NCI-H2107 (cell line): ENCODE results near the gene ATP13A3.
"Not testable (repeated sequence)": the region's sequence is repeated elsewhere in the genome, so short reads cannot be mapped to it uniquely, and the experiment has no call there.

Experiments
- DNase-seq: peaks from one replicate; lab custom pipeline; 2025; lab: John Stamatoyannopoulos, UW

Gene ATP13A3

DNA sequence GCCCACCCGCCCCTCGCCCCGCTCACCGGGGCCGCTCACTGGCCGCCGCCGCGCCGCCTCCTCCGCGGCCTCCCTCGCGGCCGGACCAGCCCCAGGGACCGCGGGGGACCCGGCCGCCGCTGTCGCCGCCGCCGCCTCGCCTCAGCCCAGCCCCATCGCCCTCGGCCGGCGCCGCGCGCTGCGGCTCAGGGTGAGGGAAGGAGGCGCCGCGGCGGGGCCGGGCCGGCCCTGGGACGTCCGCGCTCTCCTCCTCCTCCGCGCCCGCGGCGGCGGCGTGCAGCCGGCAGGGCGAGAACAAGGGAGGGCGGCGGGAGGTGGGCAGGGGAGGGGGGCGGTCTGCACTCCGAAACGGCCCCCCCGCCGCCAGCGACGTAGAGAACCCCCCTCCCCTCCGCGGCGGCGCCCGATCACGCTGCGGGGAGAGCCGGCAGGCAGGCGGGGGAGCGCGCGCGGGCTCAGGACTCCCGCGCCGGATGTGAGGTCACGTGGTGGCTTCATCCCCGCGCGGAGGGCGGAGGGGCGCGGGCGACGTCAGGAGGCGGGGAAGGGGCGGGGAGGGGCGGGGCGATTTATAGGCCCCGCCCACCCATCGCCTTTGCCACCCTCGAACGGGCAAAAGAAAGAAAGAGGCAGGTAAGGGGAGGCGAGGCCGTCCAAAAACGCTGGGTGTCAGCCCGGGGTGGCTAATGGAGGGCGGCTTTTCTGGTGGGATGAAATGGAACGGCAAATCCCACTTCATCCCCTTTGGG is at the start of gene ATP13A3:
ATP13A3 (minus strand) TSS at position 463 of the 749 bp plus-strand sequence. CDS start 24,812 bp downstream, outside the sequence.
- DNase-seq, result peak; percentile 98

GRCh38 chr3:194535199-194535598 is 48.4 kb upstream of the ATP13A3 start:
- DNase-seq, result not testable (repeated sequence)

- no peak for DNase-seq
These were observed 47.4 kb upstream of the ATP13A3 start for GRCh38 chr3:194534243-194534642.

DNA sequence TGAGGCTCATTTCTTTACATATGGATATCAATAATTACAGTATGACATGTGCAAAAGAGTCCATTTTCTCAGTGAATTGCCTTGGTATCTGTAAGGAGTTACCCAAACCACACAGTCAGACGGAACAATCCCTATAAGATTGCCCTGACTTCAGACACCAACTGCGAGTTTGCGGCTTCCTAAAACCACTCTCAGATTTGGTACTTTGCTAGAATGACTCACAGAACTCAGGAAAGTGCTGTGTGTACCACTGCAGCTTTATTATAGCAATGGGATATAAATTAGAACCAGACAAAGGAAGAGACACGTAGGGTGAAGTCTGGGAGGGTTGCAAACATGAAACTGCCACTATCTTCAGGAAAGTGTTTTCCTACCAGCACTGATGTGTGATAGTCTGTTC is 45.8 kb upstream of the ATP13A3 start:
- no peak for DNase-seq

DNA sequence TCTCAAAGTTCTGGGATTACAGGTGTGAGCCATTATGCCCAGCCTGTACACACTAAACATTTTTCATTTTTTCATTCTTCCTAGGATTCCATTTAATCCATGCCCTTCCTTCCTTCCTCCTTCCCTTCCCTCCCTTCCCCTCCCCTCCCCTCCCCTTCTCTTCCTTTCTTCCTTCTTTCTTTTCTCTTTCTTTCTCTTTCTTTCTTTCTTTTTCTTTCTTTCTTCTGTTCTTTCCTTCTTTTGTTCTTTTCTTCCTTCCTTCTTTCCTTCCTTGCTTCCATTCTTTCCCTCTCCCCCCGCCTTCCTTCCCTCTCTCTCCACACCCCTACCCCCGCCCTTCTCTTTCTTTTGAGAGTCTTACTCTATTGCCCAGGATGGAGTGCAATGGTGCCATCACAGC is 40.9 kb upstream of the ATP13A3 start:
- no peak for DNase-seq

- DNase-seq, result no peak
These were observed 39.4 kb upstream of the ATP13A3 start for GRCh38 chr3:194526164-194526563.

- DNase-seq, result no peak
These were observed 35.8 kb upstream of the ATP13A3 start for GRCh38 chr3:194522579-194523046.

DNA sequence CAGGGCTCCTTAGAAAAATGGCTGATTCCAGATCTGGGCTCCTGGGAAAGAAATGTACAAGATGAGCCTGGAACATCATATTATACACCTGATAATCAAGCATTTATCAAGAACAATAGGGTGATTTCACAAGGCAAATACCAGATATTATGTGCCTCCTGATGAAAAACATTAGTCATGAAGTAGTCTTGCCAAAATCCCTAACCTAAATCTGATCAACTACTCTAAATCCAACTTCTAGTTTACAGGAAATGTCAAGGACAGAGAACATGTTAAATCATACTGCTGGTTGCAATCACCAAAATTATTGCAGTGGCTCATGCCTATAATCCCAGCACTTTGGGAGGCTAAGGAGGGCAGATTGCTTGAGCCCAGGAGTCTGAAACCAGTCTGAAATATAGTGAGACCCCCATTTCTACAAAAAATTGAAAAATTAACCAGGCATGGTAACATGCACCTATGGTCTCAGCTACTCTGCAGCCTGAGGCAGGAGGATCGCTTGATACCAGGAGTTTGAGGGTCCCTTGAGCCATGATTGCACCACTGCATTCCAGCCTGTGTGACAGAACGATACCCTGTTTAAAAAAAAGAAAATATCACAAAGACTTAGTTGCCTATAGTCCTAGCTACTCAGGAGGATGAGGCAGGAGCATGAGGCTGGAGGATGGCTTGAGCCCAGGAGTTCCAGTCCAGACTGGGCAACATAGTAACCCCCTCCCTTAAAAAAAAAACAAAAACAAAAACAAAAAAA is 34.9 kb upstream of the ATP13A3 start:
- no peak for DNase-seq

- DNase-seq, result not testable (repeated sequence)
These were observed 33.9 kb upstream of the ATP13A3 start for GRCh38 chr3:194520682-194521162.

- DNase-seq, result not testable (repeated sequence)
These were observed 33.4 kb upstream of the ATP13A3 start for GRCh38 chr3:194520201-194520600.

DNA sequence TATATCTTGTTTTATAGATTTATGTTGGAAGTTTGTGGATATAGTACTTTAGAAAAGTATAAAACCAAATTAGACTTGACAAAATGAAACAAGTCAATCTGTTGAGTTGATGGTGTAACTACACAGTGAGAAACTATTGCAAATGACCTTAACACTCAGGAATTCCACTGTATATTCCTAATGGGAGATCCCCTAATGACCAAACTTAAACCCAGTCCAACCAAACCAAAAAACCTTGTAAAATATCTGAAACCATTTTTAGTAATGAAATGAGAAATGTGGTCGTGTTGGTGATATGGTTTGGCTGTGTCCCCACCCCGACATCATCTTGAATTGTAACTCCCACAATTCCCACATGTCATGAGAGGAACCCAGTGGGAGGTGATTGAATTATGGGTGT is 31.9 kb upstream of the ATP13A3 start:
- no peak for DNase-seq

- no peak for DNase-seq
These were observed 30.5 kb upstream of the ATP13A3 start for GRCh38 chr3:194517333-194517732.

GRCh38 chr3:194514626-194515025 is 27.8 kb upstream of the ATP13A3 start:
- no peak for DNase-seq

GRCh38 chr3:194512895-194513601 is 26.2 kb upstream of the ATP13A3 start:
- DNase-seq, result peak; percentile 92

DNA sequence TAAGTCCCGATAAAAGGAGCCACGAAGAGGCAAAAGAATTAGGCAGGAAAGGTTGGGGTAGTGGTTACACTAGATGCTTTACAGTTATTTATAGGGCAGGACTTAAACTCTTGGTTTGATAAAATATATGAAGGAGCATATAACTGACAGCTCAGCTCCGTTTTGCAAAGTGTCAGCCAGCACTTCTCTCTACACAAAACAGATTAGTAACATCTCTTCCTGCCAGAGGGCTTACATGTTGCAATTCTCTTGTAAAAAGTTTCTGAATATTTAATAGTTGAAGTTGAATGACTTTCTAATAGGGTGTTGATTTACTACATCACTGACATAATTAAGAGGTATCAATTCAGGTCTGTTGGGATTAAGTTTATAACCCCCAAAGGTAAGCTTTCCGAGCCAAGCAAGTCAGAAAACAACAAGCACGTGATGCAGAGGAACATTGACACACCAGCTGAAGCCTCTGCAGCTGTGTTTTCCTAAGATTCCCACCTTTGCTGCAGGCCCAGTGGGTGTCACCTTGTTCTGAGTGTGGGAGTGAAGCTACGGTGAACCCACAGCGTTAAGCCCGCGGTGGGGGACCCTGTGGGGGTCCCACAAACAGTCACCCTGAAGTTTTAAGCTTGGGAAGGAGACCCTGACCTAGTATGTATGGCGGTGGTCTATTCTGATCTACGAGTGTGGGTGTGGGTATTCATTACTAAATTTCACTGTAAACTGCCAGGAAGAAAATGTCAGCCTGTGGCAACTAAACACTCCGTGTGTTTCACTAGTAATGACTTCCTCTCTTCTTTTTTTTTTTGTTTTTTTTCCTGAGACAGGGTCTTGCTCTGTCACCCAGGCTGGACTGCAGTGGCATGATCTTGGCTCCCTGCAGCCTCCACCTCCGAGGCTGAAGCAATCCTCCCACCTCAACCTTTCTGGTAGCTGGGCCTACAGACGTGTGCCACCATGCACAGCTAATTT is 22.0 kb upstream of the ATP13A3 start:
- no peak for DNase-seq

DNA sequence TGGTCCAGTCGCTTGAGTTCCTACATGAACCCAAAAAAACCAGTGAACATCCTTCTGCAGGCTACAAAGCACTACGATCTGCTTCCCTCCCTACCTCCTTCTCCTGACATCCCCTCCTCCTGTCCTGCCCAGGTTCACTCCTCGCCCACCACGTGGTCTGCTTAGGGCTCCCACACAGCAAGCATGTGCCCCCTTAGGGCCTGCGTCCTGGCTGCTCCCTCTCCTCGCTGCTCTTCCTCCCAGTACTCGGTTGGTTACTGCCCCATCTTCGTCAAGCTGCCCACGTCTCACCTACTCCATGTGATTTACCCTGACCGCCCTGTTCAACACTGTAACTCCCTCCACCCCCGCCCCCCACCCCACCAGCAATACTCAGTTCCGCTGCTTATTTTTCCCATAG is 20.8 kb upstream of the ATP13A3 start:
- no peak for DNase-seq

DNA sequence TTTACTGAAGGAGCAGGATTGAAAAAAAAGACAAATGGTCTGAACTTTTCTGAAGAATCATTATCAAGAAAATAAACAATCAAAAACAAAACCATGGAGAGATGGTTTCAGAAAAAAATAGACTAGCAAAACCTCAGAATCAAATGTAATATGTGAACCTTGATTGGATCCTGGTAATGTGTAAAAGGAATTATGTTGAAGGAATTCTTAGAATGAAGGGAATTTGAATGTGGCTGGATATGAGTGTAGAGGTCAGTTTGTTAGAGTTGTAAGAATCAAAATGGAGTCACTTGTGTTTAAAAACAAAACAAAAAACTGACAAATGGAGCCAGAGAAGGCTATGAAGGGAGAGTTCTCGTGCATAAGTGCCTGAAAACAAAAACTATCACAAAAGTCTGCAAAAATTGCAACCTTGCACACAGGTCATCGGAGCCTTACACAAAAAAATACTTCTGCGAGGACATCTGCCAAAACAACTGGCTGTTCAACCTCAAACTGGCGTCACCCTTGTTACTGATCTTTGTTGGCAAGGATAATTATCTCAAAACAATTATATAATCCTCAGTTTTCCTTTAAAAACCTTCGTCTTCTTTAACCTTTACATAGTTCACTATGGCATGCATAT is 19.1 kb upstream of the ATP13A3 start:
- DNase-seq, result no peak

DNA sequence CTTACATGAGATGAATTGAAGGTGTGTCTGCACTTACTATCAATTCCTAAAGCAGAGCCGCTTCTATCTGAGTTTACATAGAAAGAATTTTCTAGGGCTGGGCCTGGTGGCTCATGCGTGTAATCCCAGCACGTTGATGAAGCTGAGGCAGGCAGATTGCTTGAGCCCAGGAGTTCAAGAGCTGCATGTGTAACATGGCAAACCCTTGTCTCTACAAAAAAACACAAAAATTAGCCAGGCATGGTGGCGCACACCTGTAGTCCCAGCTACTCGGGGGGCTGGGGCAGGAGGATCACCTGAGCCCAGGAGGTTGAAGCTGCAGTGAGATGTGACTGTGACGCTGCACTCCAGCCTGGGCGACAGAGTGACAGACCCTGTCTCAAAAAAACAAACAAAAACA is 18.1 kb upstream of the ATP13A3 start:
- DNase-seq, result no peak

DNA sequence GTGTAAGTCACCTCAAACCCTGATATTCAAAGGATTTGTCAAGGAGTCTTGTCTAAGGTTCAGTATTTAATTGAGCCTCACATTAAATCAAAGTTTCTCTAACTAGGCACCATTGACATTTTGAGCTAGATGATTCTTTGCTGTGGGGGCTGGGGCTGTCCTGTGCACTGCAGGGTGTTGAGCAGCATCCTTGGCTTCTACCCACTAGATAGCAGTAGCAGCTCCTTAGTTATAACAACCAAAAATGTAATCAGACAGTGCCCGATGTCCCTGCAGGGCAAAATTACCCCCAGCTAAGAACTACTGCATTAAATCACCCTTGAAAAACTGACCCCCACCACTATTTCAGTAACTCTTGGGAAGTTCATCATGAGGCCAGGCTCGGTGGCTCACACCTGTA is 17.3 kb upstream of the ATP13A3 start:
- DNase-seq, result no peak

- no peak for DNase-seq
These were observed 16.3 kb upstream of the ATP13A3 start for GRCh38 chr3:194503081-194503531.

- no peak for DNase-seq
These were observed 13.4 kb upstream of the ATP13A3 start for GRCh38 chr3:194500198-194500597.
